AML-193 (cell line): Measurements from ENCODE around the gene IER2.

Source experiments
- DNase-seq, 2 experiments: peaks; one replicate each; lab custom pipeline; 2025; lab: John Stamatoyannopoulos, UW

IER2 gene

GRCh38 chr19:13118424-13119193 lies 31.6 kb upstream of the IER2 start:
- no peak for DNase-seq

- DNase-seq: no peak
Measured at GRCh38 chr19:13119627-13120026, 30.6 kb upstream of the IER2 start.

GRCh38 chr19:13120031-13120430 lies 30.2 kb upstream of the IER2 start:
- DNase-seq: no peak

GRCh38 chr19:13120817-13121216 lies 29.4 kb upstream of the IER2 start:
- DNase-seq: no peak

GRCh38 chr19:13121551-13122274 lies 28.5 kb upstream of the IER2 start:
- no peak for DNase-seq

GRCh38 chr19:13122275-13122878 lies 27.8 kb upstream of the IER2 start:
- DNase-seq: no peak

GRCh38 chr19:13122980-13123957 lies 26.9 kb upstream of the IER2 start:
- DNase-seq: no peak

- no peak for DNase-seq
Measured at GRCh38 chr19:13127051-13127450, 23.2 kb upstream of the IER2 start.

- no peak for DNase-seq
Measured at GRCh38 chr19:13127811-13128575, 22.2 kb upstream of the IER2 start.

- no peak for DNase-seq
Measured at GRCh38 chr19:13128583-13128982, 21.6 kb upstream of the IER2 start.

- no peak for DNase-seq
Measured at GRCh38 chr19:13129384-13129783, 20.8 kb upstream of the IER2 start.

- DNase-seq: no peak
Measured at GRCh38 chr19:13130886-13131490, 19.2 kb upstream of the IER2 start.

- no peak for DNase-seq
Measured at GRCh38 chr19:13132471-13133180, 17.6 kb upstream of the IER2 start.

- DNase-seq: no peak
Measured at GRCh38 chr19:13133241-13133870, 16.9 kb upstream of the IER2 start.

GRCh38 chr19:13134626-13135025 lies 15.6 kb upstream of the IER2 start:
- DNase-seq: no peak

GRCh38 chr19:13135068-13136062 lies 14.8 kb upstream of the IER2 start:
- no peak for DNase-seq

GRCh38 chr19:13137290-13137794 lies 12.9 kb upstream of the IER2 start:
- DNase-seq: no peak
